Heart left ventricle (tissue), 13 donors: ENCODE results near the gene ASTE1.

Experiments
- POLR2A ChIP-seq, 2 donors: fragments of 450-650 bp; IDR thresholded peaks; one replicate each; pipeline ENCODE4 v1.6.1; 2017; ENCODE audit warnings: antibody characterized with exemption in 2 of 2, mild to moderate bottlenecking in 2 of 2, moderate library complexity in 2 of 2
- TF ChIP-seq, protein P1 (sequence below), 12 donors: fragments of 200-600 bp; sonication (generic) in 4 of 12; IDR thresholded peaks; one replicate each; pipeline versions ENCODE4 v1.5.0 to v1.8.0; 2018 to 2022; ENCODE audit warnings: antibody characterized with exemption in 12 of 12, mild to moderate bottlenecking in 5 of 12
- donor health status: ischemic (EF 13 %, LVEDD 7.1; RV severe dilation, severe dysfunction).
- donor health status: DM: no; HTN: yes; CAD: no.
- donor health status: DM: no; HTN: no; CAD: no.
- donor health status: ischemic (EF 25% LVEDD 6.9; RV normal size, moderate dysfunction).
- donor health status: ischemic (EF 25% LVEDD 5.7; RV mildly dilated, moderate dysfunction).
- donor health status: ischemic (EF 35%, LVEDD 5.7; RV mildly dilated, moderate dysfunction).
- donor health status: nonischemic (EF 11% LVEDD 7.7; RV severe dilation, severe dysfunction).
- donor health status: DM: yes; HTN: yes; CAD: no.
- donor health status: PGD.
- donor health status: ischemic (EF 29% LVEDD 5.4; RV normal size, mild dysfunction).
- donor health status: nonischemic (EF 23%, LVEDD 6.1; RV moderate dilation, normal function).

DNA sequence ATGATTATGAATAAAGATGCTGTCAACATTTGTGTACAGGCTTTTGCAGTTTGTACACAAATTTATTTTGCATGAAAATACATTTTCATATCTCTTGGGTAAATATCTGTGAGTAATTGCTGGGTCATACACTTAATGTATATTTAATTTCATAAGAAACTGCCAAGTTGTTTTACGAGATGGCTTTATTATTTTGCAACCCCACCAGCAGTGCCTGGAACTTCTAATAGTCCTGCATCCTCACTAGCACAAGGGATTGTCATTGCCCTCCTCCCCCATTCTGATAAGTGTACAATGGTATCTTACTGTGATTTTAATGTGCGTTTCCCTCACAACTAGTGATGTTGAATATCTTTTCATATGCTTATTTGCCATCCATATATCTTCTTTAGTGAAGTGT, 45.2 kb downstream of the ASTE1 start:
- TF ChIP-seq, protein P1, sequence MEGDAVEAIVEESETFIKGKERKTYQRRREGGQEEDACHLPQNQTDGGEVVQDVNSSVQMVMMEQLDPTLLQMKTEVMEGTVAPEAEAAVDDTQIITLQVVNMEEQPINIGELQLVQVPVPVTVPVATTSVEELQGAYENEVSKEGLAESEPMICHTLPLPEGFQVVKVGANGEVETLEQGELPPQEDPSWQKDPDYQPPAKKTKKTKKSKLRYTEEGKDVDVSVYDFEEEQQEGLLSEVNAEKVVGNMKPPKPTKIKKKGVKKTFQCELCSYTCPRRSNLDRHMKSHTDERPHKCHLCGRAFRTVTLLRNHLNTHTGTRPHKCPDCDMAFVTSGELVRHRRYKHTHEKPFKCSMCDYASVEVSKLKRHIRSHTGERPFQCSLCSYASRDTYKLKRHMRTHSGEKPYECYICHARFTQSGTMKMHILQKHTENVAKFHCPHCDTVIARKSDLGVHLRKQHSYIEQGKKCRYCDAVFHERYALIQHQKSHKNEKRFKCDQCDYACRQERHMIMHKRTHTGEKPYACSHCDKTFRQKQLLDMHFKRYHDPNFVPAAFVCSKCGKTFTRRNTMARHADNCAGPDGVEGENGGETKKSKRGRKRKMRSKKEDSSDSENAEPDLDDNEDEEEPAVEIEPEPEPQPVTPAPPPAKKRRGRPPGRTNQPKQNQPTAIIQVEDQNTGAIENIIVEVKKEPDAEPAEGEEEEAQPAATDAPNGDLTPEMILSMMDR (IDR thresholded peaks at IDR 0.05): no peak
- TF ChIP-seq POLR2A (IDR thresholded peaks at IDR 0.05): no peak
